ENCODE data around the gene TMEM255B. TPM values are rescaled to one million over a fixed set of nuclear protein-coding genes. Genes with fewer than 3 reads are reported as not detected.

TMEM255B gene
- total RNA-seq, 4 donors from 2014 or later = 2.0 to 4.8 (median 3.4) TPM

DNA sequence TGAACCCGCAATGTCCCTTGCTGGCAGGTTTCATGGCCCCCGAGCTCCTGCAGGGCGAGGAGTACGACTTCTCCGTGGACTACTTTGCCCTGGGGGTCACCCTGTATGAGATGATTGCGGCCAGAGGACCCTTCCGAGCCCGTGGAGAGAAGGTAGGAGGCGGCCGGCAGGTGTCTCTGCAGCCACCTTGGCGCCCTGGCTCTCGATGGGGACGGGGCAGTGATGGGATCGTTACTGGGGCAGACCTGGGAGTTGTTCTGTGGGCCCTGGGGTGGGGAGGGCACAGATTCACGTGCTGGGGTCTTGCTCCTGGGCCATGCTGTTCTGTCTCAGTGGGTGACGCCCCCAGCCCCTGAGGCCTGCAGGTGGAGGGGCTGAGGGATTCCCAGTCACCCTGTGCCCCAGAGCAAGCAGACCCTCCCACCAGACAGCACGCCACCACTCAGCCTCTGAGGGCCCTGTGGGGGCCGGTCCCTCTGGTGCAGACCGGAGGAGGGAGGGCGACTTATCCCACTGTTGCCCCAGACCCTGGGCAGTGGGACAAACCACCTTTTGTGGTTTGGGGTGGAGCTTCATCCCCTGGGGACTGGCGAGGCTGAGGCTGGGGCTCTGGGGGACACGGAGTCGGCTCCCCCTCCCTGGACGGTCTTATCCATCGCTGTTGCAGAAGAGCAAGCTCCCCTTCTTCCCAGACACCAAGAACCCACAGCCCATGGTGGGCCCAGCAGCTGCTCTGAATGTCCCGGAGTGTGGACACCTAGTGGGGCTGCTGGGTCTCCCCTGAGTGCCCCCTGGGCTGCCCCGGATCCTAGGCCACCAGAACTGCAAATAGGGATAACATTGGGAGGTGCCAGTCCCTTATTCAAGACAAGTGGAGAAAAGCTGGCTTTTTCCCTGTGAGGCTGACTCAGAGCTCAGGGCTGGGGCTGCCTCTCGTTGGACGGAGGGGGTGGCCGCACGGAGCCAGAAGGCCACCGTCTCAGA is 27.5 kb upstream of the TMEM255B start:
- WGBS, 2 donors = 73 to 84% methylated on average over 22 of the region's 32 CpGs
- intact Hi-C loops (cut with DNase I; ENCODE audit: low total_unique reads) = no loop called here
- H3K4me3 ChIP-seq (ENCODE audit: low read depth, poor library complexity, severe bottlenecking) = no peak overlapping the region
- DNase-seq (ENCODE audit: low spot score in 2 of 2) = no peak
- no peak for TF ChIP-seq POLR2A (IDR thresholded peaks at IDR 0.05)
- TF ChIP-seq, protein P1, sequence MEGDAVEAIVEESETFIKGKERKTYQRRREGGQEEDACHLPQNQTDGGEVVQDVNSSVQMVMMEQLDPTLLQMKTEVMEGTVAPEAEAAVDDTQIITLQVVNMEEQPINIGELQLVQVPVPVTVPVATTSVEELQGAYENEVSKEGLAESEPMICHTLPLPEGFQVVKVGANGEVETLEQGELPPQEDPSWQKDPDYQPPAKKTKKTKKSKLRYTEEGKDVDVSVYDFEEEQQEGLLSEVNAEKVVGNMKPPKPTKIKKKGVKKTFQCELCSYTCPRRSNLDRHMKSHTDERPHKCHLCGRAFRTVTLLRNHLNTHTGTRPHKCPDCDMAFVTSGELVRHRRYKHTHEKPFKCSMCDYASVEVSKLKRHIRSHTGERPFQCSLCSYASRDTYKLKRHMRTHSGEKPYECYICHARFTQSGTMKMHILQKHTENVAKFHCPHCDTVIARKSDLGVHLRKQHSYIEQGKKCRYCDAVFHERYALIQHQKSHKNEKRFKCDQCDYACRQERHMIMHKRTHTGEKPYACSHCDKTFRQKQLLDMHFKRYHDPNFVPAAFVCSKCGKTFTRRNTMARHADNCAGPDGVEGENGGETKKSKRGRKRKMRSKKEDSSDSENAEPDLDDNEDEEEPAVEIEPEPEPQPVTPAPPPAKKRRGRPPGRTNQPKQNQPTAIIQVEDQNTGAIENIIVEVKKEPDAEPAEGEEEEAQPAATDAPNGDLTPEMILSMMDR (IDR thresholded peaks at IDR 0.05) = no peak

DNA sequence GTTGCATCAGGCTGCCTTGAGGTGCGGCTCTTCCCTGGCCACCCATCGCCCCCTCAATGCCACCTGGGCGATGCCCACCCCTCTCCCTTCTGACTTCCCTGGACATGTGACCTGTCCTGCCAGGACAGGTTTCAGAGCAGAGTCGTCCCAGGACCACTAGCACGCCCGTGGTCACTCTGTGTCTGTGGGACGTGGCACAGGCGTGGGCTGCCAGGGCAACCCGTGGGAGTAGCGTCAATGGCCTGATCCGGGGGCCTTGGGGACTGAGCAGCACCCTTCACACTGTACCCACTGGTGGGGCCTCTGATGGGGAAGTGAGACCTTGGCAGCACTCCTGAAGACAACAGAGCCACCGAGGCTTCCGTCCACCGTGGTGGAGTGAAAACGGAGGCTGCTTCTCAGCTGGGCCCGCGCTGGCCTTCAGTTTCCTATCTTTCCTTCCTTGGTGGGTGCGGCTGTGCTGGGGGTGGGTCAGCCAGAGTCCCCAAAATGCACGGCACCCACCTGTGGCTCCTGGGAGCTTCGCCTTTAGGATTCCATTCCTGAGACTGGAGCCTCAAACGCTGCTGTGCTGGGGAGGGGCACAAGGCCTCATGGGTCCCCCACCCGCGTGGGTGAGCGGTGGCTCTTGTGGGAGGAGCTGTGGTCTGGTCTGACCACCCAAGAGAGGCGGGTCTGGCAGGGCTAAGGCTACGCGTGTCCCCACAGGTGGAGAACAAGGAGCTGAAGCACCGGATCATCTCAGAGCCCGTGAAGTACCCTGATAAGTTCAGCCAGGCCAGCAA is 26.7 kb upstream of the TMEM255B start:
- H3K4me3 ChIP-seq (ENCODE audit: low read depth, poor library complexity, severe bottlenecking) = no peak overlapping the region
- intact Hi-C loops (cut with DNase I; ENCODE audit: low total_unique reads) = no loop called here
- no peak for DNase-seq (ENCODE audit: low spot score in 2 of 2)
- 73 to 77% methylated on average over 27 of the region's 29 CpGs for WGBS, 2 donors
- no peak for TF ChIP-seq POLR2A (IDR thresholded peaks at IDR 0.05)
- TF ChIP-seq, protein P1 (IDR thresholded peaks at IDR 0.05) = no peak

DNA sequence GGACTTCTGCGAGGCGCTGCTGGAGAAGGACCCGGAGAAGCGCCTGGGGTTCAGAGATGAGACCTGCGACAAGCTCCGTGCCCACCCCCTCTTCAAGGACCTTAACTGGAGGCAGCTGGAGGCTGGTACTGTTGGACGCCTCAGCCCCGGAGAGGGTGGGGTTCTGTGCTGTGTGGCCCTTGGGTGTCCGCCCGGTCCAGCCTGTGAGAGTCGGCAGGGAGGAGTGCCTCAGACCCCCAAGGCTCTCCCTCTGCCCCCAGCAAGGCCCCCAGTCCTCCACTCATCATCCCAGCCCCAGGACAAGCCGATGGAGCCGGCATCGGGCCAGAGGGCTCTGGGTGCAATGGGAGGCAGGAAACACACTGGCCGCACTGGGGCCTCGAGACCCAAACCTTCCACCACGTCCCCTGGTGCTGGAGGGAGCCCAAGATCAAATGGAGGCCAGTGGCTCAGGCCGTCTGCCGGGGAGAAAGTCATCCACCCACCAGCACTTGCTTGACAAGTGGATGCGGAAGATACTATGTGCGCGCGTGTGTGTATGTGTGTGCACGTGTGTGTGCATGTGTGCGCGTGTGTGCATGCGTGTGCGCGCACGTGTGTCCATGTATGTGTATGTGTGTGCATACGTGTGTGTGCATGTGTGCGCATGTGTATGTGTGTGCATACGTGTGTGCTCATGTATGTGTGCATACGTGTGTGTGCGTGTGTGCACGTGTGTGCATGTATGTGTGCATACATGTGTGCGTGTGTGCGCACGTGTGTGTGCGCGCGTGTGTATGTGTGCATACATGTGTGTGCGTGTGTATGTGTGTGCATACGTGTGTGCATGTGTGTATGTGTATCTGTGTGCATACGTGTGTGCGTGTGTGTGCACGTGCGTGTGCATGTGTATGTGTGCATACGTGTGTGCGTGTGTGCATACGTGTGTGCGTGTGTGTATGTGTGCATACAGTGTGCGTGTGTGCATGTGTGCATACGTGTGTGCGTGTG is 25.8 kb upstream of the TMEM255B start:
- intact Hi-C loops (cut with DNase I; ENCODE audit: low total_unique reads) = no loop called here
- no peak overlapping the region for H3K4me3 ChIP-seq (ENCODE audit: low read depth, poor library complexity, severe bottlenecking)
- no peak for DNase-seq (ENCODE audit: low spot score in 2 of 2)
- WGBS, 2 donors = 84 to 88% methylated on average over 52 to 55 of the region's 55 CpGs
- TF ChIP-seq, protein P1 (IDR thresholded peaks at IDR 0.05) = no peak
- TF ChIP-seq POLR2A (IDR thresholded peaks at IDR 0.05) = no peak

DNA sequence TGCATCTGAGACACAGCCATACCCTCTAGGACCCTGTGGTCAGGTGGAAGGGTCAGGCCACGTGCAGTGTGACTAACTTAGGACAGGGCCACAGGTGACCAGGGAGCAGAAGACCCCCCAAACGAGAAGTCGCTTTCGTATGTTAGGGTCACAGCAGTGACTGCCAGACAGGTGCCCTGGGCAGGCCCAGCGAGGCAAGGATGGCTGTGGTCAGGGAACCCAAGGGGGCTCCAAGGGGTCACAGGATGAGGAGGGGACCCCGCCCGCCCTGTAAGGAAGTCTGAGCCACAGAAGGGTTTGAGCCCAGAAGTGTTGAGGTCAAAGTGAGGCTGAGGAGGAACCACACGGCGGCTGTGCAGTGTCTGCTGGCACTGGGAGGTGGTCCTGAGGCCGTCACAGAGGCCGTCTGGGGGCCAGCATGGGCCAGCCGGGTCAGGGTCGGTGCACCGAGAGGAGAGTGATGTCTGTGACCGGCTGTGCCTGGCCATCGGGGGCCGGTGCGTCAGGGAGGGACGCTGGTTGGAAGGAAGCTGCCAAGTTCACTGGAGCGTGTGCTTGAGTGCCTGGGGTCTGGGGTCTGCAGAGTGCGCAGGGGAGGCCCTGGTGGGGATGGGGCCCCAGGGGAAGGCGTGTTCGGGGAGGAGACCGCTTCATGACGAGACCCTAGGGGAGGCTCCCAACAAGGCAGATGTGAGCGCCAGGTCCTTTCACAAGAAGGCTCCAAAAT is 24.8 kb upstream of the TMEM255B start:
- no peak for TF ChIP-seq POLR2A (IDR thresholded peaks at IDR 0.05)
- TF ChIP-seq, protein P1 (IDR thresholded peaks at IDR 0.05) = no peak
- no peak overlapping the region for H3K4me3 ChIP-seq (ENCODE audit: low read depth, poor library complexity, severe bottlenecking)
- intact Hi-C loops (cut with DNase I; ENCODE audit: low total_unique reads) = no loop called here
- WGBS, 2 donors = 73 to 81% methylated on average over 26 of the region's 26 CpGs
- no peak for DNase-seq (ENCODE audit: low spot score in 2 of 2)

DNA sequence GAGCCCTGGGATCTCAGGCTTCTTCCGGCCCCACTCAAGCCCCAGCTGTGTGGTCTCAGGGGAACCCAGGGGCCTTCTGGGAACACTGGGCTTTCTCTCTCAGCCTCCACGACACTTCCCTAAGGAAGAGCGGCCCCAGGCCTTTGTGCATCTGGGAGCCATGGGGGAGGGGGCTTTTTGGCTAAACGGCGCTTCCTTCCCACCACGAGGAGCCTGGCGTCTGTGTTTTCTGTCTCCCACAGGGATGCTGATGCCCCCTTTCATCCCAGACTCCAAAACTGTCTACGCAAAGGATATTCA is 24.2 kb upstream of the TMEM255B start:
- intact Hi-C loops (cut with DNase I; ENCODE audit: low total_unique reads) = no loop called here
- no peak overlapping the region for H3K4me3 ChIP-seq (ENCODE audit: low read depth, poor library complexity, severe bottlenecking)
- TF ChIP-seq, protein P1 (IDR thresholded peaks at IDR 0.05) = no peak
- no peak for TF ChIP-seq POLR2A (IDR thresholded peaks at IDR 0.05)
- WGBS, 2 donors = 66 to 75% methylated on average over 8 of the region's 8 CpGs
- DNase-seq (ENCODE audit: low spot score in 2 of 2) = no peak
